Stimulated activated CD4-positive, alpha-beta T cell treated with anti-CD3 and anti-CD28 coated beads, Interleukin-1b, Interleukin-23, amount 100 ng/mL, for 1 hour (primary cell): ENCODE measurements around the gene KCNC3.
A peak's percentile ranks its signal among the peaks of the same experiment; 100 is the strongest.
"Not testable (repeated sequence)": the region's sequence is repeated elsewhere in the genome, so short reads cannot be mapped to it uniquely, and the experiment has no call there.

Source experiments
- DNase-seq, 2 donors: peaks; one replicate each; pipeline ENCODE4 v3.0.0-alpha.2; 2020; ENCODE audit warnings: low read depth in 2 of 2

KCNC3 gene

GRCh38 chr19:50353487-50353880 is 24.3 kb upstream of the KCNC3 start:
- DNase-seq: not testable (repeated sequence)

- DNase-seq: no peak
Measured at GRCh38 chr19:50352242-50352641, 23.1 kb upstream of the KCNC3 start.

- DNase-seq: no peak
Measured at GRCh38 chr19:50349277-50350057, 20.3 kb upstream of the KCNC3 start.

- DNase-seq: not testable (repeated sequence)
Measured at GRCh38 chr19:50347089-50347581, 18.0 kb upstream of the KCNC3 start.

- no peak for DNase-seq
Measured at GRCh38 chr19:50344661-50345318, 15.6 kb upstream of the KCNC3 start.

- DNase-seq: no peak
Measured at GRCh38 chr19:50341091-50341564, 12.0 kb upstream of the KCNC3 start.

- no peak for DNase-seq
Measured at GRCh38 chr19:50340331-50340730, 11.2 kb upstream of the KCNC3 start.

- DNase-seq: not testable (repeated sequence)
Measured at GRCh38 chr19:50337031-50337430, 7.9 kb upstream of the KCNC3 start.

GRCh38 chr19:50334741-50335421 is 5.7 kb upstream of the KCNC3 start:
- DNase-seq: no peak

GRCh38 chr19:50333737-50334617 is 4.8 kb upstream of the KCNC3 start:
- peak; percentile 59 to 74 for DNase-seq

GRCh38 chr19:50333235-50333736 is 4.1 kb upstream of the KCNC3 start:
- DNase-seq: peak; percentile 75 to 82

- DNase-seq: no peak
Measured at GRCh38 chr19:50332244-50333038, 3.3 kb upstream of the KCNC3 start.

GRCh38 chr19:50331994-50332243 is 2.7 kb upstream of the KCNC3 start:
- no peak for DNase-seq

- no peak for DNase-seq
Measured at GRCh38 chr19:50331221-50331993, 2.2 kb upstream of the KCNC3 start.

- peak; percentile 53 to 62 for DNase-seq
Measured at GRCh38 chr19:50330365-50331078, 1.3 kb upstream of the KCNC3 start.

GRCh38 chr19:50329926-50330294 is 733 bp upstream of the KCNC3 start:
- DNase-seq: not testable (repeated sequence)

- no peak for DNase-seq
Measured at GRCh38 chr19:50328873-50329145, 368 bp downstream of the KCNC3 start.

GRCh38 chr19:50328224-50328872 is 829 bp downstream of the KCNC3 start:
- no peak for DNase-seq
